HG03066 (cell line): ENCODE measurements around the gene MEIKIN.
"Not testable (repeated sequence)": the region's sequence is repeated elsewhere in the genome, so short reads cannot be mapped to it uniquely, and the experiment has no call there.

Experiments used
- ATAC-seq: cut with Tn5 transposase; IDR thresholded peaks from one replicate; pipeline ENCODE4 v1.9.1; 2021; ENCODE audit warnings: low read depth; ENCODE audit not compliant: unreplicated experiment

Gene MEIKIN

GRCh38 chr5:131916481-131916880 is 29.0 kb downstream of the MEIKIN start:
- ATAC-seq, result no peak

GRCh38 chr5:131914472-131914871 is 31.0 kb downstream of the MEIKIN start:
- ATAC-seq, result no peak

- no peak for ATAC-seq
Measured at GRCh38 chr5:131913603-131914002, 31.9 kb downstream of the MEIKIN start.

- ATAC-seq, result no peak
Measured at GRCh38 chr5:131906668-131907067, 38.8 kb downstream of the MEIKIN start.

- ATAC-seq, result not testable (repeated sequence)
Measured at GRCh38 chr5:131902266-131902665, 43.2 kb downstream of the MEIKIN start.

- ATAC-seq, result no peak
Measured at GRCh38 chr5:131899686-131900085, 45.8 kb downstream of the MEIKIN start.

GRCh38 chr5:131883984-131884383 is 61.5 kb downstream of the MEIKIN start:
- no peak for ATAC-seq

- no peak for ATAC-seq
Measured at GRCh38 chr5:131879705-131880104, 65.8 kb downstream of the MEIKIN start.

- no peak for ATAC-seq
Measured at GRCh38 chr5:131877873-131878272, 67.6 kb downstream of the MEIKIN start.

- not testable (repeated sequence) for ATAC-seq
Measured at GRCh38 chr5:131871251-131871650, 74.2 kb downstream of the MEIKIN start.

- no peak for ATAC-seq
Measured at GRCh38 chr5:131867524-131867923, 77.9 kb downstream of the MEIKIN start.

- ATAC-seq, result no peak
Measured at GRCh38 chr5:131863700-131864099, 81.8 kb downstream of the MEIKIN start.

GRCh38 chr5:131857388-131857787 is 88.1 kb downstream of the MEIKIN start:
- ATAC-seq, result no peak

GRCh38 chr5:131855452-131855851 is 90.0 kb downstream of the MEIKIN start:
- no peak for ATAC-seq

- peak; percentile 66 for ATAC-seq
Measured at GRCh38 chr5:131854134-131854533, 91.3 kb downstream of the MEIKIN start.

GRCh38 chr5:131848662-131849061 is 96.8 kb downstream of the MEIKIN start:
- ATAC-seq, result no peak

GRCh38 chr5:131846536-131846935 is 98.9 kb downstream of the MEIKIN start:
- ATAC-seq, result no peak

GRCh38 chr5:131845828-131846227 is 99.6 kb downstream of the MEIKIN start:
- no peak for ATAC-seq

- ATAC-seq, result not testable (repeated sequence)
Measured at GRCh38 chr5:131842971-131843370, 102.5 kb downstream of the MEIKIN start.

- not testable (repeated sequence) for ATAC-seq
Measured at GRCh38 chr5:131832702-131833101, 112.8 kb downstream of the MEIKIN start.

- no peak for ATAC-seq
Measured at GRCh38 chr5:131825404-131826013, 120.0 kb downstream of the MEIKIN start.

GRCh38 chr5:131824631-131825030 is 120.8 kb downstream of the MEIKIN start:
- ATAC-seq, result no peak

- no peak for ATAC-seq
Measured at GRCh38 chr5:131821221-131821620, 124.2 kb downstream of the MEIKIN start.
